ENCODE results near the gene ZNF764. TPM values are rescaled to one million over a fixed set of nuclear protein-coding genes. Genes with fewer than 3 reads are reported as not detected.

The ZNF764 gene
- total and polyA plus RNA-seq, 12 donors: 3.6 to 15.0 (median 9.5) TPM

DNA sequence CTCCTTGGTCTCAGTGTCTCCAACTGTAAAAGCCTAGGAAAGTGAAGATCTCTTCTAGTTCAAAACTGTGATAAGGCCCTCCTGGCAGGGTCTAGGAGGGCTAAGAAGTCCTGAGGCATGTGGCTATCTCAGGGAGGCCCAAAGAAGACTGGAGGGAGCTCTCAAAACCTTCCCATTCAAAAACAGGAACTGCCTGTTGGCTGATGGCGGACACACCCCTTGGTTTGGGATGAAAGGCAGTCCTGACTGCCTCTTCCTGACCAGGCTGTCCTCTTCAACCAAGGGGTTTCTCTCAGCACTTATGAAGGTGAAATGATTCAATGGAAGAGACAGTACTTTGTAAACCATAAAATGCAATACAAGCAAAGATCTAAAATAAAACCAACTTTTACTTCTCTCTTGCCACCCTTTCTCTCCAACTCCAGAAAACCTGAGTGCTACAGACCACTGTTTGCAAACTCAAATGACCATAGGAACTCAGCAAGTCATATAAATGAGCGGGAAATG is 4.7 kb downstream of the ZNF764 start:
- Histone ChIP-seq H3K4me3 (no peak overlapping the region), H3K4me1 (replicated peaks in 1 of 2) (peaks cover 19 to 23% of the 10 kb centered on the region in 2 donors), H3K36me3 (replicated peaks in 1 of 2) (peaks cover 0 to 31% of the 10 kb centered on the region in 2 donors), H3K27ac (peak overlapping the region in 1 of 5 donors; percentile 31), H3K27me3 (no peaks in the 10 kb centered on the region), H3K9me3 (replicated peaks in 1 of 3) (no peaks in the 10 kb centered on the region)
- 84 to 92% (median 86%) methylated on average over 2 of the region's 2 CpGs for WGBS, 4 donors
- TF ChIP-seq, protein P1, sequence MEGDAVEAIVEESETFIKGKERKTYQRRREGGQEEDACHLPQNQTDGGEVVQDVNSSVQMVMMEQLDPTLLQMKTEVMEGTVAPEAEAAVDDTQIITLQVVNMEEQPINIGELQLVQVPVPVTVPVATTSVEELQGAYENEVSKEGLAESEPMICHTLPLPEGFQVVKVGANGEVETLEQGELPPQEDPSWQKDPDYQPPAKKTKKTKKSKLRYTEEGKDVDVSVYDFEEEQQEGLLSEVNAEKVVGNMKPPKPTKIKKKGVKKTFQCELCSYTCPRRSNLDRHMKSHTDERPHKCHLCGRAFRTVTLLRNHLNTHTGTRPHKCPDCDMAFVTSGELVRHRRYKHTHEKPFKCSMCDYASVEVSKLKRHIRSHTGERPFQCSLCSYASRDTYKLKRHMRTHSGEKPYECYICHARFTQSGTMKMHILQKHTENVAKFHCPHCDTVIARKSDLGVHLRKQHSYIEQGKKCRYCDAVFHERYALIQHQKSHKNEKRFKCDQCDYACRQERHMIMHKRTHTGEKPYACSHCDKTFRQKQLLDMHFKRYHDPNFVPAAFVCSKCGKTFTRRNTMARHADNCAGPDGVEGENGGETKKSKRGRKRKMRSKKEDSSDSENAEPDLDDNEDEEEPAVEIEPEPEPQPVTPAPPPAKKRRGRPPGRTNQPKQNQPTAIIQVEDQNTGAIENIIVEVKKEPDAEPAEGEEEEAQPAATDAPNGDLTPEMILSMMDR (IDR thresholded peaks at IDR 0.05): no peak
- TF ChIP-seq POLR2A (IDR thresholded peaks at IDR 0.05): no peak
- intact Hi-C loops (cut with DNase I): no loop called here
- no peak for DNase-seq

DNA sequence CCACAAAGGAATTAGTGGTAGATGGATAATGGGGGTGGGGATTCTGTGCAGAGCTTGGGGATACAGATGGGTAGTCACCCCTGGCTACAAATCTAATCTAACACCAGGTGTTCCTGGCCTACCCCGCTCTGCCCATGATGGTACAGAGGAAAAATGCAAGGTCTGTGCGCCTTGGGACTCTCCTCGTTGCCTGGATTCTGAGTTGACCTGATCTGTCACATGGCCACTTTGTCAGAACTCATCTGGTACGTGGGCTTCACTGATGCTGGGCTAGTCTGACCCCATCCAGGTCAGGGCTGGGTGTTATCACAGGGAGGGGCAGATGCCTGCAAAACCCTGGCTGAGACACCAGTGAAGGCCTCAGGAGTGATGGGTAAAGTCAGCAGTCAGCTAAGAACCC is 5.2 kb downstream of the ZNF764 start:
- H3K36me3 ChIP-seq (replicated peaks in 1 of 2): peaks cover 0 to 31% of the 10 kb centered on the region in 2 donors
- no peak for DNase-seq
- peak overlapping the region in 1 of 5 donors; percentile 31 for H3K27ac ChIP-seq
- H3K4me1 ChIP-seq (replicated peaks in 1 of 2): peaks cover 22 to 23% of the 10 kb centered on the region in 2 donors
- no peaks in the 10 kb centered on the region for H3K27me3 ChIP-seq
- no peaks in the 10 kb centered on the region for H3K9me3 ChIP-seq (replicated peaks in 1 of 3)
- intact Hi-C loops (cut with DNase I): no loop called here
- no peak for TF ChIP-seq POLR2A (IDR thresholded peaks at IDR 0.05)
- TF ChIP-seq, protein P1 (IDR thresholded peaks at IDR 0.05): no peak
- H3K4me3 ChIP-seq: no peak overlapping the region
- 77 to 86% (median 82%) methylated on average over 4 of the region's 4 CpGs for WGBS, 4 donors

DNA sequence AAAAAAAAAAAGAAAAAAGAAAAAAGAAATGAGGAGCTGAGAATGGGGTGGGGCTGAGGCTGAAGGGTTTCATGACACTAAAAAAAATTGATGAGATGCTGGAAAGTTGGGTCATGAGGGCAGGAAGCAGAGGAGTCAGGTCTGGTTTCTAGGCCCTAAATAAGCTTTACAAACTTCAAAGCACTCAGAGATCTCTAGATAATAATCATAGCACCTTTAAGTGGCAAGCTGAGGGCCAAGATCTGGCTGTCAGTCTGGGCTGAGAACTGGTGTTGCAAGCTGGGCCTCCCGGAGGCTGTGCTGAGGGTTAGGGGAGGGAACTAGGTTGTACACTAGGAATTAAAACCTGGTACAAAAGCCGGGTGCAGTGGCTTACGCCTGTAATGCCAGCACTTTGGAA is 6.4 kb downstream of the ZNF764 start:
- H3K4me1 ChIP-seq (replicated peaks in 1 of 2): peaks cover 16% of the 10 kb centered on the region in 2 donors
- H3K27me3 ChIP-seq: no peaks in the 10 kb centered on the region
- no peak for DNase-seq
- peaks cover 0 to 31% of the 10 kb centered on the region in 2 donors for H3K36me3 ChIP-seq (replicated peaks in 1 of 2)
- no peaks in the 10 kb centered on the region for H3K9me3 ChIP-seq (replicated peaks in 1 of 3)
- 71 to 79% (median 75%) methylated on average over 3 of the region's 3 CpGs for WGBS, 4 donors
- intact Hi-C loops (cut with DNase I): no loop called here
- TF ChIP-seq, protein P1 (IDR thresholded peaks at IDR 0.05): no peak
- TF ChIP-seq POLR2A (IDR thresholded peaks at IDR 0.05): no peak
- no peak overlapping the region for H3K4me3 ChIP-seq
- H3K27ac ChIP-seq: peak overlapping the region in 2 of 5 donors; percentile 34 to 41

DNA sequence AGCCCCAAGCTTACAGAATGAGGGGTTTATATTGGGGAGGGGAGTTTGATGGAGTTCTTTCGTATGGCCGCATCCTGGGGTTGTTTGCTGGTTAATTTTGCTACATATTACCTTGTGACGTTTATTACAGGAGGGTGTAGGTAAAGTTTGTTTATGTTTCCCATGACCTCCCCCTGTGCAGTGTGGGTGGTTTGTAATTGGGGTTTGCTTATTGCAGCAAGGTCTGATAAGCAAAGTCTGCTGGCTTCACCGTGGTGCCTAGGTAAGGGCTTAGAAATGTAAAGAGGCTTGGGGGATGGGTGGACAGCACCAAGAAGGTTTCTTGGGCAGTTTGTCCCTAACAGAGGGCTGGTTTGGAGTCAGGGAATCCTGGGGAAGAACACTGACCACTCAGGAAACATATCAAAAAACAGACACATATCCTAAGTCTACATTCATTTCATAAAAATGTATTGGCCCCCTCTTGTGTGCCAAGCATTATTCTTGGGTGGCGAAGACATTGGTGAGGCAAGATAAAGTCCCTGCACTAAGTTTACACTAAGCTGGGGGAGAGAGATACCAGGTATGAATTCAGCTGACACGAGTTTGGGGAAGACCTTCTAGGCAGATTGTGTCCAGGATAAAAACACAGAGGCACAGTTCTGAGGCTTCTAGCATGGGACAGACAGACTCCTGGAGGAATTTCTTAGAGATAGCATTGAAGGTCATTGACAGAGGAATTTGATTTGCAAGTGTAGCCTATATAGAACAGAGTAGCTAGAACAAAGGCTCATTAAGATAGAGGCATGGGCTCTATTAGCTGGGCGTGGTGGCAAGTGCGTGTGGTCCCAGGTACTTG is 9.5 kb downstream of the ZNF764 start:
- Histone ChIP-seq H3K4me1 (replicated peaks in 1 of 2) (peaks cover 10 to 12% of the 10 kb centered on the region in 2 donors), H3K27me3 (no peaks in the 10 kb centered on the region), H3K4me3 (no peak overlapping the region), H3K36me3 (replicated peaks in 1 of 2) (peaks cover 0 to 6% of the 10 kb centered on the region in 2 donors), H3K27ac (peak overlapping the region; percentile 34 to 68 (median 45)), H3K9me3 (replicated peaks in 1 of 3) (no peaks in the 10 kb centered on the region)
- no peak for DNase-seq
- TF ChIP-seq POLR2A (IDR thresholded peaks at IDR 0.05): no peak
- TF ChIP-seq, protein P1 (IDR thresholded peaks at IDR 0.05): no peak
- 63 to 67% (median 66%) methylated on average over 8 of the region's 8 CpGs for WGBS, 4 donors
- intact Hi-C loops (cut with DNase I): no loop called here

Data from adrenal gland (tissue), 12 donors.